HG03439 (cell line): Measurements from ENCODE around the gene HS3ST3A1.

Source experiments
- ATAC-seq: cut with Tn5 transposase; IDR thresholded peaks from one replicate; pipeline ENCODE4 v1.9.1; 2021; ENCODE audit warnings: mild to moderate bottlenecking, moderate library complexity; ENCODE audit not compliant: unreplicated experiment

HS3ST3A1 gene

GRCh38 chr17:13598353-13599167, 3.2 kb downstream of the HS3ST3A1 start:
- no peak for ATAC-seq

- ATAC-seq, result no peak
Measured at GRCh38 chr17:13597723-13598347, 3.9 kb downstream of the HS3ST3A1 start.

DNA sequence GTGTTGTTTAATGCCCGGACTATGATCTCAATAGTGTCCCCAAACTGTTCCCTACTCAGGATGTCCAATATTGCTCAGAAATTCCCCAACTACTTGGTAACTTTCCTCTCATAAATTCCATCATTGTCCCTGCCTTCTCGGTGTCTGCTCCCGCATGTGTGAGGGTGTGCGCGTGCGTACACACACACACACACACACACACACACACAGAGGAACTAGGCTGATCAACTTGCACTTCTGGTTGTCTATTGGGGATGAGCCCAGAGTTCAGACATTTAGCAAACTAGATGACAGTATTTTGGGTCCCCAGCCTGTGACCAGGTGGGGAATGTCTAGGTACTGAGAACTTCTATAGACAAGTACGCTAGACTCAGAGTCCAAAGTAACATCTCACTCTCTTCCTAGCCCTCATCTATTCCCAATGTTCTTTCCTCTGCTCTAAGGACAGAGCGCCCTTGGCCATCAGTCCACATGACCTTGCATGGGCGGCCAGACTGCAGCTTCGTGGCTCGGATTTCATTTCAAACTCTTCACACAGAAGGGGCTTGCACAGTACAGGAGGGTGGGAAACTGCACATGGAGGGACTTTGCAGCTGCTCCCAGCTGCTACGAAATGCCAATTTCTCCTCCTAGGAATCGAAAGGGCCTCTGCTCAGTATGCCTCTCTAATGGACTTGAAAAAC, 5.3 kb downstream of the HS3ST3A1 start:
- no peak for ATAC-seq

DNA sequence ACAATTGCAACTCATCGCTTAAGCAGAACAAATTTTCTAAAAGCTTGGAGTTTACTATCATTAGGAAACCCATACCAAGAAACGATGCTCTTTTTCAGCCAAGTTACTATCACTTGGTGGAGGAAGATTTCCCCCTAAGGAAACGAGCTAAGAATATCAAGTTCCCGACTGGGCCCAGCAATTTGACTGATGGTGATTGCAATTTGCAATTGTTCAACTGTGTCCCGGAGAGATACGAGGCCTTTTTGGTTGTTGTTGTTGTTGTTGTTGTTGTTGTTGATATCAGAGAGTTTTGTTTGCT, 6.2 kb downstream of the HS3ST3A1 start:
- no peak for ATAC-seq

DNA sequence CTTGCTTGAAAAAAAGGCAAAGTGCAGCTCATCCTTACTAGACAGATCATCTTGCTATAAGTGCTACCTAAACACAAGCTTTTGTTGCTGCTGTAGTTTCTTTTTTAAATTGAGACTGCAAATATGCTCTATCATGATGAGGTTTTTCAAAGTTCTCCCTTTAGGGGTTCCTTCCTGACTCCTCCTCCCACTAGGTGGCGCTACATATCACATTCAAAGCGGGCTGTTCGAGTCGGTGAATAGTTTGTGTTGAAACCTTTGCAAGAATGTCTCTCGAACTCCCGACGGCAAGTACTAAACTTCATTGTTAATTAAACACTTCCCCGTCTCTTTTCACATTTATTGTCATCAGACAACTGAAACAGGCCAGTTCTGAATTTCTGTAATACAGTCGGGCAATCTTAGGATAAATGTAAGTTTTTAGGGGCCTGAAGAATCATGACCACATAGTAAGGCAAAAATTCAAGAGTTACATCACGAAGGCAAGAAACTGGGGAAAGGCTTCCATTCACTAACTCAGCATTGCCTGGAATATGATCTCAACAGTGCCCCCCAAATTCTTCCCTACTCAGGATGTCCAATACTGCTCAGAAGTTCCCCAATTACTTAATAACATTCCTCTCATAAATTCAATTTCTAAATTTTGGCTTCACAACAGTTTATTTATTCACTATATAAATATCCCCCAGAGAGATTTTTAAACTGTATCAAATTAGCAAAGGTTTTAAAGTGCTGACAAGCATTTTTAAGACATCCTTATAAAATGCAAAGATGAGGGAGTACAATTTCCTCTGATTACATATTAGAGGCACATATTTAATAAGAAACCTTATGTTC, 6.7 kb downstream of the HS3ST3A1 start:
- ATAC-seq, result no peak

- no peak for ATAC-seq
Measured at GRCh38 chr17:13594310-13594709, 7.4 kb downstream of the HS3ST3A1 start.

DNA sequence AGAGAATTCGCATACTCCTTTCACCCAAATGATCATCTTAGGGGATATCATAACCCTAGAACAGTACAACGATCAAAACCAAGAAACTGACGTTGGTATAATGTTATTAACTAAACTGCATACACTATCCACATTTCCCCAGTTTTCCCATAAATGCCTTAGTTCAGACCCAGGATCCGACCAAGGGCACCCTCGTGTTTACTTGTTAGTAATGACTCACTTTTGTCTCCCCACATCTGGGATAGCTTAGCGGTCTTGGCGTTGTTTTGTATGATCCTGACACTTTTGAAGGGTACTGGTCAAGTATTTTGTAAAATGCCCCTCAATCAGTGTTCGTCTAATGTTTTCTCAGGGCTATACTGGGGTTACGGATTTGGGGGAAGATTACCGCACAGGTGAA, 8.0 kb downstream of the HS3ST3A1 start:
- ATAC-seq, result no peak

DNA sequence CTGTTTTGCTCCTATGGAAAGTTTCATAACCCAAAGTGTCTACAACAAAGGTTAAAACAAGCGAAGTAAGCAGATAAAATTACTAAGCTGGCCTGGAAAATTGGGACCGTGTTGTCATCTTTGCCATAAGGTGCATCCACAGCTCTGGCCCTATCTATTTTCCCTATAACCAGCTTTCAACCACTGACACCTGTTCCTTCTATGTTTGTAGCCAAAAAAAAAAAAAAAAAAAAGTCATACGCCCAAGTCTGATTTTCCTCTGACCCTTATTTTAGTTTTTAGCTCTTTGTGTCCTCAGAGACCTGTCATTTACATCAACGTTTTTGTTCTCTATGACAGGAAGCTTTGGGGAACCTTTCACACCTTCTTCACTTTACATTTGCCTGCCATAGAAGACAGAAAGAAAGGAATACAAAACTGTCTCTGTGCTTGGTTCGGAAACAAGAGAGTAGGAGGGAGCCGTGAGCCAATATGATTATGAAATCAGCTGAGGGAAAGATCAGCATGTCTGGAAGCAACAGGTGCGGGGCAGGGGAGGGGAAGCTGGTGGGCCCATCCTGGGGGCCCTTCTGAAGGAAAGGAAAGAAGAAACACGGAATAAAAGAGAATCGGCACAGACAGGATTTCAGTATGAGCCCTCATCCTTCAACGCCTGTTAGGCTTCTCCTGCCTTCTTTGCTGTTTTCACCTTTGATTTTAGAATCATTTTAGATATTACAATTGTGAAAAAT, 8.5 kb downstream of the HS3ST3A1 start:
- ATAC-seq, result no peak

- ATAC-seq, result no peak
Measured at GRCh38 chr17:13592427-13592826, 9.3 kb downstream of the HS3ST3A1 start.

DNA sequence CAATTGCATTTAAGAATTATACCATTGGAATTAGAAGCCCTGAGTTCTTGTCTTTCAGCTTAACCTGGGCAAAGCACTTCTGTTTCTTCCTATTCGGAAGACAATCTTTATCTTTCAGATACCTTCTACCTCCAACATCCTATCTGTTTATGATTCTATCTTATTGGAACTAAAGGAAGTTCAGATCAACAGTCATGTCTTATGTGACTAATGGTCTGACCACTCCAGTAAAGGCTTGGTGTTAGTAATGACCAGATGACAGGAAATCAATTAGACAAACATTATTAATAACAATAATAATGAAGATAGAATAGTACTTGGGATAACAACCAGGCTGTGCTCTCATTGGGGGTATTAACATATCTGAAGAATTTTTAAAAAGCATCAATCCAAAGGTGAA, 11.3 kb downstream of the HS3ST3A1 start:
- no peak for ATAC-seq

GRCh38 chr17:13589658-13590057, 12.1 kb downstream of the HS3ST3A1 start:
- no peak for ATAC-seq

DNA sequence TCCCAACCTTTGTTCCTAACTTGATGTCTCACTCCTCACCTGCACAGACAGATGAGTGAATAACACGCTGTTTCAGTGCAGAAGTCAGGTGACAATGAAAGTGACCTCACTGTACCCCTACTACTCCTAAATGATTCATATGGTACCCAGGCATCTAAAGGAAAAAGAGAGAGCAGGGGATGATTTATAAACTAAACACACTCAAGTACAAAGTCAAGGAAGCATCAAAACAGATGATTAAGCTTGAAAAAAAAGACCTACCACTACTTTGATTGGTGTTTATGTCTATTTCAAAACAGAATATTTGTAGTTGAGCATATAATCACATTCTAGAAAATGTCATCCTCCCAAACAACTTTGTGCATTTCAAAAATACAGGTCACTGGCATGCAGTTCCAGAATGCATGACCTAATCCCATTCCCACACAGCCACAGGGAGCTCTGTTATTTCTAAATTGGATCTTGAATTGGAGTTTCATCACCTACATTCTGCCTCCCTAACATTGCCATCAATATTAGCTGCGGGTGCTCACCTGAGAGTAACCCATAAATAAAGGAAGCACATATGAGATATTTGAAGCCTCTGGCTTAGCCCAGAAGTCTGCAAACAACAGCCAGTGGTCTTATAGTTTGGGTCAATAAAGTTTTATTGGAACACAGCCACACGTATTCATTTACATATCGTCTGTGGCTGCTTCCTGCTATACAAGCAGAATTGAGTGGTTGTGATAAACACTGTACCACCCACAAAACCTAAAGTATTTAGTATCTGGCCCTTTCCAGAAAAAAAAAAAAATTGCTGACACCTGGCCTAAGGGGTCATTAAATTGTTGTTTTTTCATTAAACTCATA, 14.0 kb downstream of the HS3ST3A1 start:
- ATAC-seq, result no peak

DNA sequence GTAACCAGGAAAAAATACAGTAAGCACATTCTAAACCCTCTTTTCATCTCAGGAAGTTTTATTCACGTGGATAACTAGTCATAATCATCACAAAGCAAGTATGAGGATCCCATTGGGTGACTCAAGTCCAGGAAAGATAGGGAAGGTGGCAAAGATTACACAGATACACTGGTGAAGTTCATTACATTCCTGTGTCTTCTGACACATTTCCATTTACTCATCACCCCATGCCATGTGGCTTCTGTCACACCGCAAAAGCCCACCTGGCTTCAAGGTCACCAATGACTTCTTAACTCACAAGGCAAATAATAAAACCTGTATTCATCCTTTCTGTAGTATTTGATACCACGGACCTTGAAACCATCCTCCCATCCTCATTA, 17.0 kb downstream of the HS3ST3A1 start:
- no peak for ATAC-seq

DNA sequence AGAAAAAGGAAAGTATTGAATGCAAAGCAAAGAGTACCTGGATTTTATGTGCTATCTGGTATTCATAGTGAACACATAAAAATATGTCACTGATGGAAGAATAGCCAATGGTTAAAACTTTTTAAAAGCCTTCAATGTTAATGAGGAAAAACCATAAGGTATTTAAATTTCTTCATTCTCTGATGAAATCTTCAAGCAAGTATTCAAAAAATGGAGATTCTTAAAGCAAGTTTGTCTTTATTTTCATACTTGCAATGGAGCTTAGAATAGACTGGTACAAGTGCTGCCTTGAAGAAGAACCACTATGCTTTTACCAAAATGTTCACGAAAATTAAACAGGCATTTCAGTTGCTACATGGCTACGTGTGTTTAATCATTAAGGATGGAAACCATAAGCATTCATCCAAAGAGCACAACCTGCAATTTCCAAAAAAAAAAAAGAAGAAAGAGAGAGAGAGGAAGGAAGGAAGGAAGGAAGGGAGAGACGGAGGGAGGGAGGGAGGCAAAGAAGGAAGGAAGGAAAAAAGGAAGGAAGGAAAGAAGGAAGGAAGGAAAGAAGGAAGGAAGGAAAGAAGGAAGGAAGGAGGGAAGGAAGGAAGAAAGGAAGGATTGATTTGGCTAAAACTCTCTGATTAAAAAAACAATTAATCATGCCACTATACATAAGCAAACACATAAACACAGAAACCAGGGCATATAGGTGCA, 17.6 kb downstream of the HS3ST3A1 start:
- no peak for ATAC-seq

DNA sequence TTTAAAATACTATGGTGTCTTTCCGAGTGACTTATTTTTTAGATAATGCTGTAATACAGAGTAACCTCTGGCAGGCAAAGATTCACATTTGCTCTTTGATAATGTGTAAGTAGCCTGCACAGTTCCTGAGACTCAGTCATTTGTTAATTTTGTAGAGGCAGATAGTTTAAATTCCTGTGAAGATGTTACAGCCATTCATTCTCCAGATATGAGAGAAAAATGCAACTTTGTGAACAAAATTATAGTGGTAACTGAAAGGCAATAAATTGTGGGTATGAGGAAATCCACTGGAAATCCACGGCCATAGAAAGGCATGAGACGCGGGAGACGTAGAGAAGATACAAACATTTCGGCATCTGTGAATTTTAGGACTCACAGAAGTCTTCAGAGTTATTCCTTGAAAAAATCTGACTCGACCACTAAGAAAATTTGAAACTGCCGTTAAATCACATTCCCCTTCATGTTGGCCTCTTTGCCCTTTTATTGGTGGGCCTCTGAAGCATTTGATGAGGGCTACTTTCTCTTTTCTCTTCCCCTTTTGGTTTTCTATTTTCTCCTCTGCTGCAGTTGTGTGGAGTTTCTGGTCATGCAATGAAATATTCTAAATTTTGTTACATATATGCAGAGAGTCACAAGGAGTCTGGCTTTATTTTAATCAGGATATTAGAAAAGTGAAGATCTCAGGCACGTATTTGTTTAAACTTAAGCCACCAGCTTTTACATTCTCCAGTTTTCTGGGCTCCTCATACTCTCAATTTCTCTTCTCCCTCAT, 18.8 kb downstream of the HS3ST3A1 start:
- ATAC-seq, result no peak

- ATAC-seq, result no peak
Measured at GRCh38 chr17:13581925-13582324, 19.8 kb downstream of the HS3ST3A1 start.

- ATAC-seq, result no peak
Measured at GRCh38 chr17:13580790-13581189, 20.9 kb downstream of the HS3ST3A1 start.
